Melanocyte of skin (primary cell): ENCODE data around the gene GDF10. TPM values are rescaled to one million over a fixed set of nuclear protein-coding genes. Genes with fewer than 3 reads are reported as not detected.

ENCODE experiments used
- total RNA-seq, 2 donors: library from RNA; depleted of rRNA; stranded (reverse); fragments of >200 nt; gene quantifications; 2 replicates each; pipeline ENCODE4 v1.2.3, GENCODE V29; 2012

GDF10 gene, protein sequence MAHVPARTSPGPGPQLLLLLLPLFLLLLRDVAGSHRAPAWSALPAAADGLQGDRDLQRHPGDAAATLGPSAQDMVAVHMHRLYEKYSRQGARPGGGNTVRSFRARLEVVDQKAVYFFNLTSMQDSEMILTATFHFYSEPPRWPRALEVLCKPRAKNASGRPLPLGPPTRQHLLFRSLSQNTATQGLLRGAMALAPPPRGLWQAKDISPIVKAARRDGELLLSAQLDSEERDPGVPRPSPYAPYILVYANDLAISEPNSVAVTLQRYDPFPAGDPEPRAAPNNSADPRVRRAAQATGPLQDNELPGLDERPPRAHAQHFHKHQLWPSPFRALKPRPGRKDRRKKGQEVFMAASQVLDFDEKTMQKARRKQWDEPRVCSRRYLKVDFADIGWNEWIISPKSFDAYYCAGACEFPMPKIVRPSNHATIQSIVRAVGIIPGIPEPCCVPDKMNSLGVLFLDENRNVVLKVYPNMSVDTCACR
- total RNA-seq, result not detected

DNA sequence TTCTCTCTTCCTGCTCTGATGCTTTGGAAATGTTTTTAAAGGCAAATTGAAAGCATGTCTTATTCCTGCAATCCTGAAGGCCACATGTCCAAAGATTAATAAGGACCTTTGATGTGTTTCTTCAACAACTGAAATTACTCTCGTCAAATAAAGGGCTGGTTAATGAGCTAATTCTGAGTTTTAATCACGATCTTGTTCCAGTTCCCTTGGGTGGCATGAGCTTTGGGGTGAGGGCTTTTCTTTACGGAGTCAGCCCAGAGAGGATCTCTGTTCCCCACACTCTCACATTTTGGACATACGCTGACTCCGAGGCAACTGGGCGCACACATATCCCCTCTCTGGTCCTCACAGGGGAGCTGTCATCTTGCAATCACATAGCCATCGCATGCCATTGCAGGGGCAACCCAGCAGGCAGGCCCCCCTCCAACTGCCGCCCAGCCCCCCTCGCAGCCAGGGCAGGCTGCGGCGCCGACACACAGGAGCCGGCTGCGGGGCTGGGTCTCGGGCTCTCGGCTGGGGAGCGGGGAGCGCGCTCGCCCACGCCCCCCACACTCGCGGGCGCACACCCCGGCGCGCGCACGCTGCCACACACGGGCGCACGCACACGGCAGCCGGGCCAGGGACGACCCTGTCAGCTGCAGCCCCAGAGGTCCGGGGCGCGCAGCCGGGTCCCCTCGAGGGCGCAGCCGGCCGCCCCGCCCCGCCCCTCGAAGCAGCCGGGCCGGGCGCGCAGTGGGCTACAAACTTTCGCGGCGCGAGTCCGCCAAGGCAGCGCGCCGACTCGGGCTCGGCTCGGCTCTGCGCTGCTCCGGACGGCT lies at the start of gene GDF10:
TSS of gene GDF10 (plus strand) at position 587 of the 818 bp plus-strand sequence. CDS start 455 bp downstream, outside the sequence.

DNA sequence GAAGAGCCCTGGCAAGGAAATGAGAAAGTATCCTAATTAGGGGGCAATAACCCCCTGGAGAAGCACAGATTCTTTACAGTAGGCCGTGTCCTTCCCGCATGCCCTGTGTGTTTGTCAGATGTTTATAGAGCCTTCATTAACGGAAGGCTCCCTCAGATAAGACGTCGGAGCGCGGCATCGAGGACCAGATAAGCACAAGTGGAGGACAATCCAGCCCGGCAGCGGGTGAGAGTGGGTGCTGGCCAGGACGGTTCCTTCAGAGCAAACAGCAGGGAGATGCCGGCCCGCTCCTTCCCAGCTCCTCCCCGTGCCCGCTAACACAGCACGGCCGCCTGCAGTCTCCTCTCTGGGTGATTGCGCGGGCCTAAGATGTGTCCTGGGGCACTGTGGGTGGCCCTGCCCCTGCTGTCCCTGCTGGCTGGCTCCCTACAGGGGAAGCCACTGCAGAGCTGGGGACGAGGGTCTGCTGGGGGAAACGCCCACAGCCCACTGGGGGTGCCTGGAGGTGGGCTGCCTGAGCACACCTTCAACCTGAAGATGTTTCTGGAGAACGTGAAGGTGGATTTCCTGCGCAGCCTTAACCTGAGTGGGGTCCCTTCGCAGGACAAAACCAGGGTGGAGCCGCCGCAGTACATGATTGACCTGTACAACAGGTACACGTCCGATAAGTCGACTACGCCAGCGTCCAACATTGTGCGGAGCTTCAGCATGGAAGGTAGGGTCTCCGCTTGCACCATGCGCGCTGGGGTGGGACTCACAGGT lies 22.5 kb downstream of the GDF10 start, which contains the start of gene GDF2:
TSS of gene GDF2 (plus strand) at position 155 of the 762 bp plus-strand sequence. CDS start at position 370, 215 bp downstream.

DNA sequence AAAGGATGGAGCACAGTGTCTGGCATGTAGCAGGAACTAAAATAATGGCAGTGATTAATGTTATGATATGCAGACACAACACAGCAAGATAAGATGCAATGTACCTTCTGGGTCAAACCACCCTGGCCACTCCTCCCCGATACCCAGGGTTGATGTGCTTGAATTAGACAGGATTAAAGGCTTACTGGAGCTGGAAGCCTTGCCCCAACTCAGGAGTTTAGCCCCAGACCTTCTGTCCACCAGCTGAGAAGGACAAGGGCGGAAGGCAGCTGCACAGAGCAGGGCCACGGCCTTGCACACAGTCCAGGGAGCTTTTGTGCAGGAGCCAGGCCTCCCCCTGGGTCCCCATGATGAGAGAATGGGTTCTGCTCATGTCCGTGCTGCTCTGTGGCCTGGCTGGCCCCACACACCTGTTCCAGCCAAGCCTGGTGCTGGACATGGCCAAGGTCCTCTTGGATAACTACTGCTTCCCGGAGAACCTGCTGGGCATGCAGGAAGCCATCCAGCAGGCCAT lies 48.2 kb downstream of the GDF10 start, which contains the start of gene RBP3:
TSS of gene RBP3 (plus strand) at position 226 of the 514 bp plus-strand sequence. CDS start at position 348, 122 bp downstream.

Other genes with a start within 250 kb of the GDF10 start
- gene GDF2, start 22.3 kb downstream of the GDF10 start, total RNA-seq, result not detected
- not detected for gene RBP3, start 48.2 kb downstream of the GDF10 start, total RNA-seq
- under 1 TPM in 1 of 2 donors, not detected in 1; under 0.01 TPM for gene ZNF488, start 84.1 kb downstream of the GDF10 start, total RNA-seq
- not detected for gene ANXA8, start 183.9 kb downstream of the GDF10 start, total RNA-seq
- not detected for gene FAM25G, start 191.5 kb downstream of the GDF10 start, total RNA-seq
- gene AGAP9, start 223.4 kb downstream of the GDF10 start, total RNA-seq, result 1 to 10 TPM; 1.3 to 2.8 TPM